Mucosa of gallbladder (tissue), 1 donor: ENCODE results near the gene WWOX. TPM values are rescaled to one million over a fixed set of nuclear protein-coding genes. Genes with fewer than 3 reads are reported as not detected.
A peak's percentile ranks its signal among the peaks of the same experiment; 100 is the strongest.

Experiments used
- DNase-seq: peaks from one replicate; pipeline ENCODE4 v3.0.0-alpha.2; 2020; ENCODE audit warnings: low spot score
- total RNA-seq: library from RNA; stranded (reverse); gene quantifications from one replicate; pipeline ENCODE4 v1.2.1, GENCODE V29; 2021
- donor health status: DM: no; HTN: no; CAD: no.

The WWOX gene
- total RNA-seq, 1 donor from 2014 or later, result 28.2 TPM

DNA sequence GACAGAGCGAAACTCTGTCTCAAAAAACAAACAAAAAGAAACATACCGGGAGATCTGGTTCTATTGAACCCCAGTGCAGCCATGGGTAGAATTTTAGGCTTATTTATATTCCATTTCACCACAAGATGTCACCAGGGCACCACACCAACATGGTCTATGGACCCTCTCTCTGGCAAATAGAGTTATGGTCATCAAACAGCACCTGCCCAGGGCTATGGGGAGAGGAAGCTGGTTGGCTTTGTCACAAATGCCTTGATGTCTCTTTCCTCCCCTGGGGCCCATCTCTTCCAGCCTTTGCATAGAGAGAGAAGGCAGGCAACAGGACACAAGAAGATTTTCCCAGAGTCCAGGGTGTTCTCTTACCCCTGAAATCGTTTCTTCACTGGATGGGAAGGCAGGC lies 128.4 kb downstream of the WWOX start:
- DNase-seq, result no peak

DNA sequence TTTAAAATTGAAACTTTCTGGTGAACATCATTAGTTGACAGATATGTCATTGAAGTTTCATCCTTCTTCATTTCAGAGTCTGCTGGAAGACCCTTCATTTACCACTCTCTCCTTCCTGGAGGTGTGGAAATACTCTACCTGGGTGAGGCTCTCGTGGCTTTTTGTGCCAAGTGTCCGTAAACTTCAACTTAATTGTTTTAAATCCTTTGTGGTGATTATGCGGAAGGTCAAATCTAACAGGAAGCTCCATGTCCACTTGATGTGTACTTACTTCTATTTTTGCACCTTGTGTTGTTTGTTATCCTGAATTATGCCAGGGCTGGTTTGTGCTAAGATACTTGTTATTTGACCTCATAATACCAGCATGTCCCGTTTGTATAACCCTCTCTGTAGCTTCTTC lies 129.2 kb downstream of the WWOX start:
- DNase-seq, result no peak

DNA sequence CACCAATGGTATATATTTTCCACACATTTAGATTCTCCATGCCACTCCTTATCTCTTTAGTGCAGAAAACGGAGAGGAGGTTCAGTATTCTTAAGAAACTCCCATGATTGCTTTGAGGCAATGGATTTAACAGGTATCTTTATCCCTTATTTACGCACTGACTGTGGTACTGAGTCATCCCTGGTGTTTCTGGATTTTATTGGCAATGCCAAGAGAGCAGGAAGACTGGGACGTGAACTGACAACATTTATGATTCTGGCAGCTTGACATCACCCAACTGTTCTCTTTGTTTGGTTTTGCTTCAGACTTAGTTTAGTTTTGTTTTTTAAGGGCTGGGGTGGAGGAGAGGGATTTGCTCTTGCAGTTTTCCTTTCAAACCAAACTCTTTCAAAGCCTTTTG lies 131.4 kb downstream of the WWOX start:
- no peak for DNase-seq

DNA sequence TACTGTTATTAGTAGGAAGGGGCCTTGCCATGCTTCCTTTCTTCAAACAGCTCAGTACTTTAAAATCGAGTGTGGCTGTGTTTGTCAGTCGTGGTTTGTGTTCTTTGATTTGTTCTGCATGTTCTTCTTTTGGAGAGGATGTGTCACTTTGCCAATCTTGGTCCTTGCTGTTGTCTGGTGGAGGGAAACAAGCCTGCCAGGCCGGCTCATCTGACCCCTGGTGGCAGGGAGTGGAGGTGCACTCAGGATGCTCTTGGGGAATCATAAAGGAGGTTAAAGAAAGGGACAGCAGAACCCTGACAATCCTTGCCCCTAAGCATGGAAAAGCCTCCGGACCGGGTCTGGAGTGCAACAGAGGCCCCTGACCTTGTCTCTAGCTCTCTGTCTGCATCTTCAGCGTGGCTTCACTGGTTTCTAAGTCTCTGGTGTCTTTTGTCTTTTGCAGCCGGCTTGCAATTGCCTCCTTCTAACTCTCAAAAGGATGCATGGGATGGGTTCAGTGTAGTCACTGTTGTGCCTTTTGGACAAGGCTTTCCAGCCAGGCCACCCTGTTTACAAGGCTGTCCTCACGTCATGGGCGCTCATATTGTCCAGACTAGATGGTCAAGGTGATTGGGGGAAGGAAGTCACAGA lies 135.8 kb downstream of the WWOX start:
- peak; percentile 63 for DNase-seq

- no peak for DNase-seq
Measured at GRCh38 chr16:78235876-78236275, 136.4 kb downstream of the WWOX start.

- DNase-seq, result no peak
Measured at GRCh38 chr16:78237841-78238240, 138.4 kb downstream of the WWOX start.

DNA sequence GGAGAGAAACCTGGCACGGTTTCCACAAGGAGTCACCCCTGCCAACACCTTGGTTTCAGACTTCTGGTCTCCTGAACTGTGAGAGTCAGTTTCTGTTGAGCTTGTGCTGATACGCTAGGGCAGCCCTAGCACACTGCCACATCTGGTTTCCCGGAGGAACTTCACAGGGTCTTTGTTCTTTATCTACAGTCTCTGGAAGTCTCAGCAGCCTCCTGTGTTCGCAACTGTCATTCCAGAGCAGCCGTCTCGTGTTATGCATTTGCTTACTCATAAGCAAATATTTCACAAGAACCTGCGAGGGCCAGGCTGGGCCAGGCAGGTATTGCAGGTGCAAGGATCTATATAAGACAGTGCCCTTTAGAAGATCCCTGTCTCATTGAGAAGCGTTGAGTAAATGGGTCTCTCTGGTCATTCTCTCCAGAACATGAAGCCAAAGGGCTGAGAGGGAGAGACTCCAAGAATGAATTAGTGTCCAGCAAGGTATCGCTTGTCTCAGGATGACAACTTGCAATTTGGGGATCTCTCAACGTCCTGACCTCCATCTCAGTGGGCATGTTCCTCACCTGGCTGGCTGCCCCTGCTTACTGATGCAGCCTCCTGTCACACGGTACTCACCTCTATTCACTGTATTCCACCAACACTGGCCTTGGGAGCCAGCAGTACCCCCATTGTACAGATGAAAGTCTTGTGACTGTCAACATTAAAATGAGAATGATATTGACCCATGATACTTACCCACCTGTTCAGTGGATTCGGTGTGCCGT lies 141.2 kb downstream of the WWOX start:
- peak; percentile 71 for DNase-seq

GRCh38 chr16:78242239-78242630 lies 142.8 kb downstream of the WWOX start:
- DNase-seq, result no peak

DNA sequence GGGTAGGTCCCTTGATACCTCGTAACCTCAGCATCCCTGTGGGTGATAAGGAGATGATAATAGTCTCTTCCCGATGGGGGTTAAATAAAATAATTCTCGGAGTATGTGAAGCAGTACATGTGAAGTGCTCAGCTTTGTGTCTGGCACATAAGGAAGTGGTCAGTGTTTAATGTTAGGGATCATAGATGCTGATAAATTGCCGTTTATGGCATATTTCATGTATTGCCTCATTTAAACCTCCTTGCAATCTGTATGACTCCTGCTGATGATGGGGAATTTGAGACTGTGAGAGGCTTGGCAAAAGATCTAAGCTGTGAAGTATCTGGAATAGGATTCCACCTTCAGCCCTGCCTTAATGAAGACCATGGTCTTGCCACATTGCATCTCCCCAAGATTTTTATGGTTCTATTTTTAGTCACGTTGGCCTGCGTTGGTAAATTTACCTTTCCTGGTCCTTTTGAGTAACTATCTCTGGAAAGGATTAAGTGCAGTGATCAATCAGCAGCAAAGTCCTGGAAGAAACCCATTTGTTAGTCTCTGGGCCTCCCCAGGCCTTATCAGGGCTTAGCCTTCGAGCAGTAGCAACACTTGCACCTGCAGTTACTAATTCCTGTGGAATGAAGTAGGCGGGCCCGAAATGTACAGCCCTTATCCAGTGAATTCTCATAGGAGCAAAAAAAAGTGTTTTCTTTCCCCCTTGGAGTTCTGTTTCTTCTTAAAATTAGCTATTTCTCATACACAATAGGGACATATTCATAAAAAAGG lies 144.9 kb downstream of the WWOX start:
- peak; percentile 44 for DNase-seq

GRCh38 chr16:78246559-78246958 lies 147.1 kb downstream of the WWOX start:
- DNase-seq, result no peak

DNA sequence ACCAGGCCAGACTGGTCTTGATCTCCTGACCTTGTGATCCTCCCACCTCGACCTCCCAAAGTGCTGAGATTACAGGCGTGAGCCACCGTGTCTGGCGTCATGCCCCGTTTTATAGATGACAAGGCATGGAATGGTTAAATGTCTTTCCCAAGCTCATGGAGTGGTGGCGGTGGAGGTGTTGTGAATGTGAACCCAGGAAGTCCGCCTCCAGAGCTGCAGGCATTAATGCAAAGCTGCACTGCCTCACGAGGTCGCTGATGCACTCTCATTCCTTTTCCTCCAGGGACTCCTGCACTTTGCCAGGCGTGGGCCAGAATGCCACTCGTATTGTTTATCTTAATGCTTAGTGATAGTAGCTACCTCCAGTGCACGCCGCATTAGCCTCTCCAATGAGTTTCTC lies 149.6 kb downstream of the WWOX start:
- DNase-seq, result peak; percentile 82

- no peak for DNase-seq
Measured at GRCh38 chr16:78249832-78250231, 150.4 kb downstream of the WWOX start.

GRCh38 chr16:78251115-78251514 lies 151.7 kb downstream of the WWOX start:
- DNase-seq, result no peak

DNA sequence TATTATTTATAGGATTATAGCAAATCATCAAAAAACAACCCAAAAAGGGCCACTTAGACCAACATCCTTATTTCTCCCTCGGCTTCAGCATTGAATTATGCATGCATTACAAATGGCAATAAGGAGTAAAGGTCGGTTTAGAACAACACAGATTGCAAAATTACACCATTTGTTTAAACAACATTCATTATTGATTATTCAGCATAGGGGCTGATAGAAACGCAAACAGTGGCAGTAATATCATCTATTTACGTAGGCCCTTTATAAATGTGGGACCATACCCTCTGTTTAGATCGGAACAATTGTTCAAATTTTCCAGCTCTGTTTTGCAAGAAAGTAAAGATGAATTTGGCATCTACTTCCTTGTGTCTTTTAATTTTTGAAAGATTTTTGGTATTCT lies 153.3 kb downstream of the WWOX start:
- DNase-seq, result no peak

- DNase-seq, result no peak
Measured at GRCh38 chr16:78254841-78255240, 155.4 kb downstream of the WWOX start.

- DNase-seq, result no peak
Measured at GRCh38 chr16:78256686-78257375, 157.4 kb downstream of the WWOX start.

DNA sequence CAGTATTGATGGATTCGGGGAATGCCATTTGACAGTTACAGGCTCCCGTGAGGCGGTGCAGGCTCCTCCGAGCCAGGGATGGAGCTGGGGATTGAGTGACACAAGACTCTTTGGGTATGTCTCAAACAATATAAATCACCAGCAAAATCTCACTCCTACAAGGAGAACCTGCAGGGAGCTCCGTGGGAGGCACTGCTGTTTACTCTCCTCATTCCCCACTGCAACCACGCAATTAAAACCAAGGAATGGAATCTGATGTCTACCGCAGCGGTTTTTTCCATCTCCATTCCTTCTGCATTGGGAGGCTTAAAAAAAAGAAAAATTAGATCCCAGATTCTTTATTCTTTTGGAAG lies 157.9 kb downstream of the WWOX start:
- no peak for DNase-seq

DNA sequence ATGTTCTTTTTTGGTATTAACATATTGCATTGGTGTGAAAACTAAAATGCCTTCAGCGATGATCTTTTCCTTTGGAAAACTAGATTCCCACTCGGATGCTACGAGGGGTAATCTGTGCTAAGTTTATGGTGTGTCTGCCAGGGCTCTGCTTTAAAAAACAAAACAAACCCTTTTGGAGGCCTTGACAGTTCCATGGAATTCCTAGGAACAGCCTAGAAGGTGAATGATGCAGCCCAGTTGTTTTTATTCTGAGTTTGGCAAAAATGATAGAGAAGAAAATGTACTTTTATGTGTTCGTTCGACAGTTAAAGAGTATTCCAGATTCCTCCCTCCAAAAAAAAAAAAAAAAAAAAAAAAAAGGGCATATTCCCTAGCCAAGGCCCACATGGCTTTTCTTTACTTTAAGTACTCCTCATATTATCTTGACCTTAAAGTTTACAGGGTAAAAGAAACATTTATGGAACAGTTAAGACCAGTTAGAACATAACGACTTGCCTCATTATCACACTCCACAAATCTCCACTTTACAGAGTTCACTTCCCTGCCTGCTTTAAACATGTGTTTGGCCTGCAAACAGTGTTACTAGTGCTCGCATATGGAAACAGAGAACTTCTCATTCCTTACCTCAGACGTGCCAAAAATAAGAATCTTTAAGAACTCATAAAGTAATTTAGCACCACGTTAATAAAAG lies 159.1 kb downstream of the WWOX start:
- no peak for DNase-seq

GRCh38 chr16:78259873-78260272 lies 160.4 kb downstream of the WWOX start:
- no peak for DNase-seq

GRCh38 chr16:78264642-78265041 lies 165.2 kb downstream of the WWOX start:
- DNase-seq, result no peak

GRCh38 chr16:78269256-78269655 lies 169.8 kb downstream of the WWOX start:
- DNase-seq, result no peak

- no peak for DNase-seq
Measured at GRCh38 chr16:78271981-78272380, 172.5 kb downstream of the WWOX start.
